ENCODE results near the gene CRACDL. TPM values are rescaled to one million over a fixed set of nuclear protein-coding genes. Genes with fewer than 3 reads are reported as not detected.

The CRACDL gene
- polyA plus RNA-seq, 1 donor (not counting 4 experiments of a cell fraction or from before 2014, with no cell fraction given) = 1.6 TPM

DNA sequence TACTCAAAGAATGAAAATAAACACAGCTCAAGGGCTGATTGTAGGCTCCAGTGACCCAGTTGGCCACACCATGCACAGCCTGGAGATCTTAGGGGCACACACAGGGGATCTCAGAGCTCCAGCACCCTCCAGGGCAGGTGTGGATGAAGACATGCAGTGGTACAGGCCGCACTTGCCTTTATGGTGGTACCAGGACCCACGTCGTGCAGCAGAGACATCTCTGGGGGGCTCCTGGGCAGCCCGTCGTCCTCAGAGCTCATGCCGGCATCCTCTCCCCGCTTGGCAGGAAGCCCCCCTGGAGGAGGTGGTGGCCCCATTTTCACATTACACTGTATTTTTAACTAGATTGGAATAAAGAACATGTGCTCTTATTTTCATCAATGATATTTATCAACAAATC, 103.9 kb downstream of the CRACDL start:
- TF ChIP-seq EZH2 (IDR thresholded peaks at IDR 0.05; ENCODE audit: low read length) (no peak), CTCF (optimal IDR thresholded peaks at IDR 0.05 in 1 of 3, IDR thresholded peaks at IDR 0.05 in 1 of 3, conservative IDR thresholded peaks at IDR 0.05 in 1 of 3; ENCODE audit: extremely low read depth in 1 of 3, insufficient read depth in 2 of 3, low read length in 3 of 3) (no peak)
- FAIRE-seq (no peak), DNase-seq (ENCODE audit: low read depth, low spot score) (no peak)
- no peaks in the 10 kb centered on the region for H3K79me2 ChIP-seq (ENCODE audit: control insufficient read depth, insufficient read depth, low read length)
- H3K9ac ChIP-seq (ENCODE audit: control insufficient read depth, extremely low read depth, insufficient read depth, low read length) = no peak overlapping the region
- no peaks in the 10 kb centered on the region for H3K4me1 ChIP-seq (ENCODE audit: control insufficient read depth, extremely low read depth, insufficient read depth, low read length)
- no peaks in the 10 kb centered on the region for H4K20me1 ChIP-seq (ENCODE audit: control insufficient read depth, extremely low read depth, insufficient read depth, low read length)
- H3K9me1 ChIP-seq (ENCODE audit: control insufficient read depth, extremely low read depth, insufficient read depth, low read length) = no peaks in the 10 kb centered on the region
- H3K4me3 ChIP-seq (ENCODE audit: control insufficient read depth in 2 of 3, extremely low read depth in 1 of 3, insufficient read depth in 2 of 3, low read depth in 1 of 3, low read length in 3 of 3) = no peak overlapping the region
- no peaks in the 10 kb centered on the region for H3K27me3 ChIP-seq (ENCODE audit: control insufficient read depth, extremely low read depth, insufficient read depth, low read length)
- no peak overlapping the region for H3K4me2 ChIP-seq (ENCODE audit: control insufficient read depth, extremely low read depth, insufficient read depth, low read depth, low read length)
- no peaks in the 10 kb centered on the region for H3K9me3 ChIP-seq (ENCODE audit: control insufficient read depth, low read depth, low read length)
- H3K36me3 ChIP-seq (ENCODE audit: control insufficient read depth in 2 of 2, extremely low read depth in 1 of 2, insufficient read depth in 2 of 2, low read length in 2 of 2) = peaks cover 0 to 1% of the 10 kb centered on the region in 2 experiments
- no peak overlapping the region for H2AFZ ChIP-seq (ENCODE audit: control insufficient read depth, low read length)
- no peak overlapping the region for H3K27ac ChIP-seq (ENCODE audit: control insufficient read depth, insufficient read depth, low read length)
- dilution Hi-C loops (cut with MboI; ENCODE audit: extremely low pct_ligation_motif_present, low sequenced_read_pairs) = no loop called here

GRCh38 chr2:98830571-98831145, 105.4 kb downstream of the CRACDL start:
- no peak overlapping the region for H3K27ac ChIP-seq (ENCODE audit: control insufficient read depth, insufficient read depth, low read length)
- H3K9ac ChIP-seq (ENCODE audit: control insufficient read depth, extremely low read depth, insufficient read depth, low read length) = no peak overlapping the region
- H3K79me2 ChIP-seq (ENCODE audit: control insufficient read depth, insufficient read depth, low read length) = no peaks in the 10 kb centered on the region
- FAIRE-seq (no peak), DNase-seq (ENCODE audit: low read depth, low spot score) (no peak)
- no peaks in the 10 kb centered on the region for H3K4me1 ChIP-seq (ENCODE audit: control insufficient read depth, extremely low read depth, insufficient read depth, low read length)
- peaks cover 0 to 1% of the 10 kb centered on the region in 2 experiments for H3K36me3 ChIP-seq (ENCODE audit: control insufficient read depth in 2 of 2, extremely low read depth in 1 of 2, insufficient read depth in 2 of 2, low read length in 2 of 2)
- TF ChIP-seq CTCF (optimal IDR thresholded peaks at IDR 0.05 in 1 of 3, IDR thresholded peaks at IDR 0.05 in 1 of 3, conservative IDR thresholded peaks at IDR 0.05 in 1 of 3; ENCODE audit: extremely low read depth in 1 of 3, insufficient read depth in 2 of 3, low read length in 3 of 3) (no peak), EZH2 (IDR thresholded peaks at IDR 0.05; ENCODE audit: low read length) (no peak)
- no peaks in the 10 kb centered on the region for H3K27me3 ChIP-seq (ENCODE audit: control insufficient read depth, extremely low read depth, insufficient read depth, low read length)
- no peak overlapping the region for H3K4me3 ChIP-seq (ENCODE audit: control insufficient read depth in 2 of 3, extremely low read depth in 1 of 3, insufficient read depth in 2 of 3, low read depth in 1 of 3, low read length in 3 of 3)
- H3K9me1 ChIP-seq (ENCODE audit: control insufficient read depth, extremely low read depth, insufficient read depth, low read length) = no peaks in the 10 kb centered on the region
- no peaks in the 10 kb centered on the region for H4K20me1 ChIP-seq (ENCODE audit: control insufficient read depth, extremely low read depth, insufficient read depth, low read length)
- H2AFZ ChIP-seq (ENCODE audit: control insufficient read depth, low read length) = no peak overlapping the region
- H3K9me3 ChIP-seq (ENCODE audit: control insufficient read depth, low read depth, low read length) = no peaks in the 10 kb centered on the region
- dilution Hi-C loops (cut with MboI; ENCODE audit: extremely low pct_ligation_motif_present, low sequenced_read_pairs) = no loop called here
- H3K4me2 ChIP-seq (ENCODE audit: control insufficient read depth, extremely low read depth, insufficient read depth, low read depth, low read length) = no peak overlapping the region

Measured in keratinocyte (primary cell).